ENCODE results near the gene TUBGCP6. TPM values are rescaled to one million over a fixed set of nuclear protein-coding genes. Genes with fewer than 3 reads are reported as not detected.

The TUBGCP6 gene
- polyA plus RNA-seq, 1 donor from 2014 or later = 74.5 TPM

DNA sequence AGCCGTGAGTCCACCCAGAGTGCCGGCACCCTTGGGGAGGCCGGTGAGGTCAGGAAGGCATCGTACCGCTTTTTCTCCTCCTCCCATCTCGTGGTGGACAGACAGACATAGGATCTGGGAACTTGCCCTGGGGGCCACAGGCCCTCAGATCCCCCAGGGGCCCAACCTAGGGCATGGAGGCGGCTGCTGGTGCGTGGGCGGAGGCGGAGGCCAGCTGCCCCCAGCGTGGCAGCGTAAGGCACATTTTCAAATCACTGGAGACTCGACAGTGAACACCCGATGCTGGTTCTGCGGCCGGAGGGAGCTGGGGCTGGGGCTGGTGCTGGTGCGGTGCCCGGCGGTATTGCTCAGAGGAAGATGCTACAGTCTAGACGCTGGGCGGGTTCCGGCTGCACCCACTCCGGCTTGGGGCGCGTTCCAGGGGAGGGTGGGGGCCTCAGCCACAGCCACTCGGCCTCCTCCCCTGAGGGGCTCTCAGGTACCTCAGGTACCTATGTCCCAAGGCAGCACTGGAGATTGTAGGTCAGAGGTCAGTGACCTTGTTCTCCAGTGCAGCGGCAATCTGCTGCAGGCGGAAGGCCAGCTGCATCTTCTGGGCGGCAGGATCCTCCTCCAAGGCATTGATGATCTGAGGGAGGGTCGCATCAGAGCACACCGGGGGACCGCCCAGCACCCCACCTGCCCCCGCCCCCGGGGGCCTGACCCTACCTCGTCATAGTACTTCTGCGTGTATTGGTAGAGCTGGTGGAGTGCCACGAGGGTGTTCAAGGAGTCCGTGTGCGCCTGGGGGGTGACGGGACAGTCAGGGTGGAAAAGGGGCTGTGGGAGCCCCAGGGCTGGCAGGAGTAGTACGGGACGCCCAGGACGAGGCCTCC, 30.6 kb upstream of the TUBGCP6 start:
- Histone ChIP-seq H3K9me3 (ENCODE audit: low read length) (no peaks in the 10 kb centered on the region), H4K20me1 (ENCODE audit: insufficient read depth) (no peaks in the 10 kb centered on the region), H3K27me3 (ENCODE audit: insufficient read depth, low read depth, low read length) (no peaks in the 10 kb centered on the region), H2AFZ (ENCODE audit: low read depth, low read length) (no peak overlapping the region), H3K4me2 (ENCODE audit: low read length) (no peak overlapping the region), H3K79me2 (replicated peaks; ENCODE audit: insufficient read depth, low read length) (no peaks in the 10 kb centered on the region), H3K9ac (ENCODE audit: low read length) (no peak overlapping the region), H3K36me3 (ENCODE audit: insufficient read depth, low read length) (no peaks in the 10 kb centered on the region), H3F3A (ENCODE audit: insufficient read depth, low read length, poor library complexity, severe bottlenecking) (no peaks in the 10 kb centered on the region), H3K4me3 (ENCODE audit: low read length) (no peak overlapping the region), H3K9me2 (ENCODE audit: insufficient read depth, low read length) (no peaks in the 10 kb centered on the region), H3K27ac (ENCODE audit: low read length) (no peak overlapping the region)
- TF ChIP-seq TAF1 (IDR thresholded peaks at IDR 0.05; ENCODE audit: low read depth) (no peak), EP300 (conservative IDR thresholded peaks at IDR 0.05; ENCODE audit: poor library complexity, severe bottlenecking) (no peak)
- TF ChIP-seq, protein P1, sequence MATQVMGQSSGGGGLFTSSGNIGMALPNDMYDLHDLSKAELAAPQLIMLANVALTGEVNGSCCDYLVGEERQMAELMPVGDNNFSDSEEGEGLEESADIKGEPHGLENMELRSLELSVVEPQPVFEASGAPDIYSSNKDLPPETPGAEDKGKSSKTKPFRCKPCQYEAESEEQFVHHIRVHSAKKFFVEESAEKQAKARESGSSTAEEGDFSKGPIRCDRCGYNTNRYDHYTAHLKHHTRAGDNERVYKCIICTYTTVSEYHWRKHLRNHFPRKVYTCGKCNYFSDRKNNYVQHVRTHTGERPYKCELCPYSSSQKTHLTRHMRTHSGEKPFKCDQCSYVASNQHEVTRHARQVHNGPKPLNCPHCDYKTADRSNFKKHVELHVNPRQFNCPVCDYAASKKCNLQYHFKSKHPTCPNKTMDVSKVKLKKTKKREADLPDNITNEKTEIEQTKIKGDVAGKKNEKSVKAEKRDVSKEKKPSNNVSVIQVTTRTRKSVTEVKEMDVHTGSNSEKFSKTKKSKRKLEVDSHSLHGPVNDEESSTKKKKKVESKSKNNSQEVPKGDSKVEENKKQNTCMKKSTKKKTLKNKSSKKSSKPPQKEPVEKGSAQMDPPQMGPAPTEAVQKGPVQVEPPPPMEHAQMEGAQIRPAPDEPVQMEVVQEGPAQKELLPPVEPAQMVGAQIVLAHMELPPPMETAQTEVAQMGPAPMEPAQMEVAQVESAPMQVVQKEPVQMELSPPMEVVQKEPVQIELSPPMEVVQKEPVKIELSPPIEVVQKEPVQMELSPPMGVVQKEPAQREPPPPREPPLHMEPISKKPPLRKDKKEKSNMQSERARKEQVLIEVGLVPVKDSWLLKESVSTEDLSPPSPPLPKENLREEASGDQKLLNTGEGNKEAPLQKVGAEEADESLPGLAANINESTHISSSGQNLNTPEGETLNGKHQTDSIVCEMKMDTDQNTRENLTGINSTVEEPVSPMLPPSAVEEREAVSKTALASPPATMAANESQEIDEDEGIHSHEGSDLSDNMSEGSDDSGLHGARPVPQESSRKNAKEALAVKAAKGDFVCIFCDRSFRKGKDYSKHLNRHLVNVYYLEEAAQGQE (IDR thresholded peaks at IDR 0.05; ENCODE audit: borderline replicate concordance) = no peak

DNA sequence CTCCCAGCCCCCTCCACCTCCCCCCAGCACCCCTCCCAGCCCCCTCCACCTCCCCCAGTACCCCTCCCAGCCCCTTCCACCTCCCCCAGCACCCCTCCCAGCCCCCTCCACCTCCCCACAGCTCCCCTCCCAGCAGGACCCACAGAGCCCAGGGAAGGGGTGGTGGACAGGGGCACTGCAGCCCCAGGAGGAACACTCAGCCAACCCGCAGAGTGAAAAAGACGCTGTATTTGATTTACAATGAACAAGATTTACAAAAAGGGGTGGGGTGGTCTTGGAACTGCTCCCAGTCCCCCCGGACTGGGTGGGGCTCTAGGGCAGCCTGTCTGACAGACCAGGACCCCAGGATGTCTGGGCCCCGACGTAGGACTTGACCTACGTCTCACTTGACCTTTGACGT, 29.9 kb upstream of the TUBGCP6 start:
- no peak for TF ChIP-seq EP300 (conservative IDR thresholded peaks at IDR 0.05; ENCODE audit: poor library complexity, severe bottlenecking)
- TF ChIP-seq, protein P1 (IDR thresholded peaks at IDR 0.05; ENCODE audit: borderline replicate concordance) = no peak
- no peak for TF ChIP-seq SMC3 (conservative IDR thresholded peaks at IDR 0.05; ENCODE audit: poor library complexity)
- TF ChIP-seq RAD21 (conservative IDR thresholded peaks at IDR 0.05) = no peak
- TF ChIP-seq, protein P2, sequence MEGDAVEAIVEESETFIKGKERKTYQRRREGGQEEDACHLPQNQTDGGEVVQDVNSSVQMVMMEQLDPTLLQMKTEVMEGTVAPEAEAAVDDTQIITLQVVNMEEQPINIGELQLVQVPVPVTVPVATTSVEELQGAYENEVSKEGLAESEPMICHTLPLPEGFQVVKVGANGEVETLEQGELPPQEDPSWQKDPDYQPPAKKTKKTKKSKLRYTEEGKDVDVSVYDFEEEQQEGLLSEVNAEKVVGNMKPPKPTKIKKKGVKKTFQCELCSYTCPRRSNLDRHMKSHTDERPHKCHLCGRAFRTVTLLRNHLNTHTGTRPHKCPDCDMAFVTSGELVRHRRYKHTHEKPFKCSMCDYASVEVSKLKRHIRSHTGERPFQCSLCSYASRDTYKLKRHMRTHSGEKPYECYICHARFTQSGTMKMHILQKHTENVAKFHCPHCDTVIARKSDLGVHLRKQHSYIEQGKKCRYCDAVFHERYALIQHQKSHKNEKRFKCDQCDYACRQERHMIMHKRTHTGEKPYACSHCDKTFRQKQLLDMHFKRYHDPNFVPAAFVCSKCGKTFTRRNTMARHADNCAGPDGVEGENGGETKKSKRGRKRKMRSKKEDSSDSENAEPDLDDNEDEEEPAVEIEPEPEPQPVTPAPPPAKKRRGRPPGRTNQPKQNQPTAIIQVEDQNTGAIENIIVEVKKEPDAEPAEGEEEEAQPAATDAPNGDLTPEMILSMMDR (IDR thresholded peaks at IDR 0.05; ENCODE audit: poor library complexity, severe bottlenecking) = no peak
- TF ChIP-seq EZH2 (IDR thresholded peaks at IDR 0.05; ENCODE audit: borderline replicate concordance, insufficient read depth, low read length, poor library complexity, severe bottlenecking) = no peak
- no peak for TF ChIP-seq TAF1 (IDR thresholded peaks at IDR 0.05; ENCODE audit: low read depth)
- no peak for TF ChIP-seq MXI1 (conservative IDR thresholded peaks at IDR 0.05; ENCODE audit: poor library complexity, severe bottlenecking)
- TF ChIP-seq POLR2AphosphoS5 (IDR thresholded peaks at IDR 0.05) = no peak

More for the DNA sequence above, 29.9 kb upstream of the TUBGCP6 start:
- no peaks in the 10 kb centered on the region for H3K36me3 ChIP-seq (ENCODE audit: insufficient read depth, low read length)
- H3K79me2 ChIP-seq (replicated peaks; ENCODE audit: insufficient read depth, low read length) = no peaks in the 10 kb centered on the region
- no peaks in the 10 kb centered on the region for H3K9me2 ChIP-seq (ENCODE audit: insufficient read depth, low read length)
- no peaks in the 10 kb centered on the region for H3F3A ChIP-seq (ENCODE audit: insufficient read depth, low read length, poor library complexity, severe bottlenecking)
- no peaks in the 10 kb centered on the region for H3K9me3 ChIP-seq (ENCODE audit: low read length)
- no peak overlapping the region for H3K9ac ChIP-seq (ENCODE audit: low read length)
- H2AFZ ChIP-seq (ENCODE audit: low read depth, low read length) = no peak overlapping the region
- no peaks in the 10 kb centered on the region for H4K20me1 ChIP-seq (ENCODE audit: insufficient read depth)
- H3K4me3 ChIP-seq (ENCODE audit: low read length) = no peak overlapping the region
- H3K4me2 ChIP-seq (ENCODE audit: low read length) = no peak overlapping the region
- H3K27me3 ChIP-seq (ENCODE audit: insufficient read depth, low read depth, low read length) = no peaks in the 10 kb centered on the region
- no peak overlapping the region for H3K27ac ChIP-seq (ENCODE audit: low read length)

All from neural cell (in vitro differentiated cells).